NK-92 (cell line): Measurements from ENCODE around the gene SLIT1.

ENCODE experiments used
- DNase-seq: peaks from one replicate; lab custom pipeline; 2025; ENCODE audit not compliant: unreplicated experiment; lab: John Stamatoyannopoulos, UW

SLIT1 gene

DNA sequence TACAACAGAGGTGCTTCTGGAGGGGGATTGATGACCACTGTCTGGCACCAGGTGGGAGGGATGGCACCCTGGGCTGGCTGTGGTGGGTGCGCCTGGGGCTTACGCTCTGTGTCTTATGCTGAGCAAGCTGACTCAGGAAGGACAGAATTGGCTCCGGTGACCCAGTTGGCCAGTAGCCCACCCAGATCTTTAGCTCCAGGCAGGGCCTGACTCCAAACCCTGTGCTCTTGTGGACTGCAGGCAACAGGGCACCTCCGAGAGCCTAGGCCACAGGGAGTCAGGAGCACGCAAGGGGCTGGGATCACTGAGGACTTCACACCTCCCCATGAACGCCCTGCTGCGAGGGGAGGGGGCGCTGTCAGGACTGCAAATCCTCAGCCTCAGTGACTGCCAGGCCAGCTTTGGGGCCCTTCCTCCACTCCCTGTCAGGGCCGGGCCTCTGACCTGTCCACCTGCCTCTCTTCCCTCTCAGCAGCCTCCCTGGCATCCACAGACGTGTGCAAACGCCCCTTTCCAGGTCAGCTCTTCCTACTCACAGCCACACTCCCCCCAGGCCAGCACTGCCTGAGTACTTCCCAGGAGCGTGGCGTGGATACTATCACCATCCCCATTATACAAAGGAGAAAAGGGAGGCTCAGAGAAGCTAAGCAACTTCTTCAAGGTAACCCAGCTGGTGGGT is 118.7 kb downstream of the SLIT1 start:
- no peak for DNase-seq

DNA sequence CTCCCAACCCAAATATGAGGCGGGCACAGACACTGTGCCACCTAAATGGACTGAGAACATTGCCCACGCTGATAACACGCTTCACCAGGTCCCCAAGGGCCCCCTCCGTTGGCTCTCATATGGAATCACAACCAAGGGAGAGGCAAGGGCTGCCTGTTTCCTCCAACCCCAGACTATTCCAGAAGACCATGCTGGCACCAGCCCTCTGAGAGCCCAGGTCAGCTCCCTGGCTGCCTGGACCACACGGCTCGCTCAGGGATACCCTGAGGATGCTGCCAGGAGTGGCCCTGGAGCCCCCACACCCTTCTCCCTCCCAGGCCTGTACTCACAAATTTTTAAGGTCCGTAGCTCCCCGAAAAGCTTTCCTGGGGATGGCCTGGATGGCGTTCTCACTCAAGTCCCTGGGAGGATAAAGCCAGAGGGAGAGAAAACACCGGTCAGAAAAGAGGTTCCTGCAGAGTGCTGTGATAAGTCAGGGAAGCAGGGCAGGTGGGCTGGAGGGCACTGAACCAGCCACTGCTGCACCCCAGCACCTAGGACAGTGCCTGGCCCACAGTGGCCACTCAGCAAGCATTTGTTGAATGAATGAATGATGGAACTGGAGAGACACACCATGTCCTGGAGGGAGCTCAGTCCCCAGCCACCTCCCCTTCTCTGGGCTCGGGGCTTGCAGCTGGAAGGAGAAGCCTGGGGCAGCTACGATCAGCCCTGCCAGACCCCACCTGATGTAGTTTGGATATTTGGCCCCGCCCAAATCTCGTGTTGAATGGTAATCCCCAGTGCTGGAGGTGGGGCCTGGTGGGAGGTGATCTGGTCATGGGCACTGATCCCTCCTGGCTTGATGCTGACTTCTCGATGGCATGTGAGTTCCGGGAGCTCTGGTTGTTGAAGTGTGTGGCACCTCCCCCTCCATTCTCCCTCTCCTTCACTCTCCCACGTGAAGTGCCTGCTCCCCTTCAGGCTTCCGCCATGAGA is 119.8 kb downstream of the SLIT1 start:
- no peak for DNase-seq

DNA sequence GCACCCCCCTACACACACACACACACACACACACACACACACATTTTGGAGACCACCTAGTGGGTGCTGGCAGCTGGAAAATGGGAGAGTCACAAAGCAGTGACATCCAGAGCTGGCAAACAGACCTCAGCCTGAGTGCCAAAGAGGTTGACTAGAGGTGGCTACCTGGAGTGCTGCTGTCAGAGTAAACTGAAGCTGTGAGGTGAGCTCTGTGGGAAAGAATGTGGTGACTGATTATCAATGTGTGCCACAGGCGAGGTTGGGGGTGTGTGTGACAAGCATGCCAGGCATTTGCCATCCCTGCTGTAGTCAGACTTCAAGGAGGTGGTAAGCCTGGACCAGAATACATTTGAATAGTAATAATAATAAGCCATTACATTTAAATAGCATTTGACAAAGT is 120.6 kb downstream of the SLIT1 start:
- DNase-seq = no peak

GRCh38 chr10:97063983-97064837 is 121.5 kb downstream of the SLIT1 start:
- no peak for DNase-seq

DNA sequence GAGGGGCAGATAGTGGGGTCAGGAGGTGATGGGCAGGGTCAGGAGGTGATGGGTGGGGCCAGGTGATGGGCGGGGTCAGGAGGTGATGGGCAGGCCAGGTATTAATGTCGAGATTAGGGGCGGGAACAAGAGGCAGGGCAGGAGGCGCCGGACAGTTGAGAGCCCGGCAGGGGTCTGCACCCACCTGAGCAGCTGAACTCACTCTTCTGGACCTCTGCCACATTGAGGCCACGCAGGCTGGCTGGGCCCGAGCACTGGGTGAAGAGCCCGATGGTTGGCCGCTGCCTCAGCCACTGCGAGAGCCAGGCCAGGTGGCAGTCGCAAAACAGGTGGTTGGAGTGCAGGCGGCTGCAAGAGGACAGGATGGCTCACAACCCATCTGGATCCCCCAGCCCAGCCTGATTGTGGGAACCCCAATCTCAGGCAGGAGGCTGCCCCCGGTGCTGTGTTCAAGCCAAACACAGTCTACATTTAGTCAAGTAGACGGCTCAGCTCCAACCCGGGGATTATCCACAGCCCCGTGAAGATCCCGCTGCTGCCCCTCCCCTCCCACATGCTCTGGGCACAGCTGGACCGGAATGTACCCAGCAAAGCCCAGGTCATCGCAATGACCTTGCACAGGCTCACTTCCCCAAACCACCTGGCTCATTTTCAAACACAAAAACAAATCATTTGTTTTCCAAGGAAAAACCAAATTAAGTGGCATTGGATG is 122.3 kb downstream of the SLIT1 start:
- DNase-seq = no peak

DNA sequence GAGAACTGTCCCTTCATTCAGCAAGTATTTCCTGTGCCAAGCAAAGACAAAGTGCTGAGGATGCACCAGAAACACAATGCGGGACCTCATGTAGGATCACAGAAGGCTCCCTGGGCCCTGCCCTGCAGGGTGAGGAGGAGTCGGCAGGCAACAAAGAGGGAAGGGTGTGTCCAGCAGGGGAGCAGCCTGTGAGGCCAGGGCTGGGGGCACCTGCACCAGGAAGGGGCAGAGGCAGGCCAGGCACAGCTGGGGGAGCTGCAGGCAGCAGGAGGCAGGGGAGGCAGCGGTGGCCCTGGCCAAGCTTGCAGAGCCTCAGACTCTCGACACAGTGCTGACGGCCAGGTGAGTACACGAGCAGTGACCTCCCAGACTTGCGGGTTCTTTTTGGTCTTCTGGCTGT is 123.3 kb downstream of the SLIT1 start:
- no peak for DNase-seq

DNA sequence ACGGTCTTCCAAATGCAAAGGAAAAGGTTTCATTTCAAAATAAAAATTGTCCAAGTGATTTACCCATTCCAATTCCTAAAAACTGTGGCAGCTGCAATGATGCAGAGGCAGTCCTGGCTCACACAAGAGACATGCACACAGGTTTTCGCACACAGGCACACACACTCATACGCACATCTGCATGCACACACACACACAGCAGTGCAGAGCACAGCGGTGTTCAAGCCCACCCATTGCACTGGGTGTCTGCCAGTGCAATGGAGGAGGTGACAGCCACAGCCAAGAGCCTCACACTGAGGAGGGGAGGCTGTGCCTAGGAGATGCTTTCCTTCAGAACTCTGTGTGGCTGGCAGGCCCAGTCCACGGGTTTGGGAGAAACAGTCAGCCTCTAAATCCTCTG is 123.7 kb downstream of the SLIT1 start:
- no peak for DNase-seq

GRCh38 chr10:97061423-97061822 is 124.3 kb downstream of the SLIT1 start:
- no peak for DNase-seq

- DNase-seq = no peak
Observed at GRCh38 chr10:97060441-97061084, 125.2 kb downstream of the SLIT1 start.

DNA sequence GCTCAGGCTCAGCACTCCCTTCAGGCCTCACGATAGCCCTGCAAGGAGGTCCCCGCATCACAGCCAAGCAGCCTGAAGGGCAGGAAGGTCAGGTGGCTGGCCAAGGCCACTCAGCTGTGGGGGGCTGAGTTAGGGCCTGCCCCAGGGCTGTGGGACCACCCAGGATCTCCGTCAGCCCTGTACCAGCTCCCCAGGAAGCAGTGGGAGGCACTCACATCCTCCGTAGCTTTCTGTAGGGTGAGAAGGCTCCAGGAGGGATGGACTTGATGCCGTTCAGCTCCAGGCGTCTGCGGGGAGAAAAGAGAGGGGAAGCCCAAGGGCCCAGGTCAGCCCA is 125.9 kb downstream of the SLIT1 start:
- no peak for DNase-seq

DNA sequence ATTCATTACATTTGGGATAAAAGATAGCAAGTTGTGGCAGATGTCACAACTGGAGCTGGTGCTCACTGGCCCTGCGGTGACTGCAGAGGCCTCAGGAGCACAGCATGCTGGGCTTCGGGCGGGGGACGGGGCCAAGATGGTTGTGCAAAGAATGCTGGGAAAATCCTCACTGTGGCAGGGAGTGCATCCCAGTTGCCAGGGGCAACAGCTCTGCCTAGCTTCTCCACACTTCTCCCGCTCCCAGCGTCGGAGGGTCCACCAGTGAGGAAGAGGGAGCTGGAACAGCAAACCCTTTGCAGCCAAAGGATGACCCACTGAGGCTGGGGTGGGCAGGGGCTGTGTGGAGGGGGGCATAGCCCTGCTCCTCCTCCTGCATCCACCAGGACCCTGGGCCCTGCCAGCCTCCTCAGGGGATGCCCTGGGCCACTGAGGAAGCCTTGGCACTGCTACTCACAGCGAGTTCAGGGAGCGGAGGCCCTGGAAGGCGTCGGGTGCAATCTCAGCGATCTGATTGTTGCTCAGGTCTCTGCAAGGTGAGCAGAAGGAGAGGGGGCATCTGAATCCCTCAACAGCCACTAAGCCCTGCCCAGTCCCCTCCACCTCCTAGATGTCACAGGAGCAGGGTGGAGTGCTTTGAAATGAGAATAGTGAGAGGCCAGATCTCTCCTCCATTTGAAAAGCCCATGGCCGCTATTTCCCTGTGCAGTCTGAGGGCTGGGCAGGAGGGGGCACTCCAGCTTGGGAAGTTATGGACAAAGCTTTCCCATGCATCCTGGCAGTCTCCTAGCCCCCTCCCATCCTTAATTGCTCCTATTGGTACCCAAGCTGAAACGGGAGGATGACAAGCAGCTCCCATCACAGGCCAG is 126.5 kb downstream of the SLIT1 start:
- no peak for DNase-seq

GRCh38 chr10:97058521-97058920 is 127.2 kb downstream of the SLIT1 start:
- DNase-seq = no peak

DNA sequence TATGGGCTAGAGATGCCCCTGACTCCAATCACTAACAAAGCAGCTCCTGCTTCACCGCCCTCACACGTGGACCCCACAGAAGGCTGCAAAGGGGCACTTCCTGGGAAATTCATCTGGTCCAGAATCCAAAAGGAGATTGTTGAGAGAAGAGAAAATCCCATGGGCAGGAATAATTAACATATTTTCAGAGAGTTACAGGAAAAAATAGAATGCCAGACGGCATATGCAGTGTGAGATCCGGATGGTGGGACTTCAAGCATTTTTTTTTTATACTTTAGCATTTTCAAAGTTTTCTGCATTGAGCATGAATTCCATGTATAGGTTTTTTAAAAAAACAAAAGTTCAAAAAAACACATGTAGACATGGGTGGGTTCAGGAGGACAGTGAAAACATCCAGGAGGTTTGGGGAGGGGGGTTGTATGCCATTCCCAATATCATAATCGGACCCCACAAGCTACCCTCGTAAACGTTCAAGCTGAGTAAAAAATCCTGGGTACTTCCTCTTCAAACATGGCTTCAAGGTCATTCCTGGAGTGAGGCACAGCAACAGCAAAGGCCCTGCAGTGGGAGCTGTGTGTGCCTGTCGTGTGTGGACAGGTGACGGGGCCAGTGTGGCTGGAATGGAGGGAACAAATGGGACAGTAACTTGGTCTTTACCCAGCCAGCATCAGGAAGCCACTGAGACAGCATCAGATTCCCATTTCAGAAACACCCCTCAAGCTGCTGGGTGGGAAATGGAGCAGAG is 128.1 kb downstream of the SLIT1 start:
- no peak for DNase-seq

DNA sequence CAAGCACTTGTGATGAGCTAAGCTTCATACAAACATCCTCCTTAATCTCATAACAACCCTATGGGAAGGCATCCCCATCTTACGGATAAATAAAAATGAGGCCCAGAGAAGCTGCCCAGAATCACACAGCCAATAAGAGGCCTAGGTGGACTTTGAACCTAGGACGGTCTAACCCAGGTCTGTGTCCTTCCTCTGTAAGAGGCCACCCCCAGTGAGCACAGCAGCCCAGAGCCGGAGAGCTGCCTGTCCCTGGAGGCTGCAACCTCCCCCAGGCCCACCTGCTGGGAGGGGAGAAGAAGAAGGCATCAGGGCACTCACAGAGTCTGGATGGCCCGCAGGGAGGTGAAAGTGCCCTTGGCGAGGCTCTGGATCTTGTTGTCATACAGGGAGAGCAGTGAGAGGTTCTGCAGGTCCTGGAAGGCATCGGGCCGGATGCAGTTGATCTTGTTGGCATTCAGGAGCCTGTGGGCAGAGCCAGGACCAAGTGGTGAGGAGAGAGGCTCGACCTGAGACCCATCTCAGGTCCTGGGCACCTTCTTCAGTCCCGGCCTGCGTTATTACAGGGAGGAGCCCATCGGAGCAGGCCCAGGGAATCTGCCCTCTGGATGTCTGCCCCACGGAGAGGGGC is 129.6 kb downstream of the SLIT1 start:
- DNase-seq = no peak

GRCh38 chr10:97053276-97053675 is 132.5 kb downstream of the SLIT1 start:
- DNase-seq = no peak

DNA sequence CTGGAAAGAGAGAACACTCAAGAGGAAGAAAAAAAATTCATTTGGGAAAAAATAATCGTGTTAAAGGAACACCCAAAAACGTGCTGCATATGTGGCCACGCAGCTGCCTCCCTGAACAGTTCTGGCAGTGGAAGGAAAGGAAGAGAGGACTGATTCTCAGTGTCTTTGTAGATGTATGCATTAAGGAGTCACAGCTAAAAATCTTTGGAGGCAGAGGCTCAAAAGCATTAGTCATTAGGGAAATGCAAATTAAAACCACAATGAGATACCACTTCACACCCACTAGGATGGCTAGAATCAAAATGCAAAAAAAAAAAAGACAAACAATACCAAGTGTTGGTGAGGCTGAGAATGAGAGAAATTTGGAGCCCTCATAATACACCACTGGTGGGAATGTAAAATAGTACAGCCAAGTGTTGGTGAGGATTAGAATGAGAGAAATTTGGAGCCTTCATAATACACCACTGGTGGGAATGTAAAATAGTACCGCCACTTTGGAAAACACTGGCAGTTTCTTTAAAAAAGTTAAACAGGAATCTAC is 134.7 kb downstream of the SLIT1 start:
- no peak for DNase-seq

DNA sequence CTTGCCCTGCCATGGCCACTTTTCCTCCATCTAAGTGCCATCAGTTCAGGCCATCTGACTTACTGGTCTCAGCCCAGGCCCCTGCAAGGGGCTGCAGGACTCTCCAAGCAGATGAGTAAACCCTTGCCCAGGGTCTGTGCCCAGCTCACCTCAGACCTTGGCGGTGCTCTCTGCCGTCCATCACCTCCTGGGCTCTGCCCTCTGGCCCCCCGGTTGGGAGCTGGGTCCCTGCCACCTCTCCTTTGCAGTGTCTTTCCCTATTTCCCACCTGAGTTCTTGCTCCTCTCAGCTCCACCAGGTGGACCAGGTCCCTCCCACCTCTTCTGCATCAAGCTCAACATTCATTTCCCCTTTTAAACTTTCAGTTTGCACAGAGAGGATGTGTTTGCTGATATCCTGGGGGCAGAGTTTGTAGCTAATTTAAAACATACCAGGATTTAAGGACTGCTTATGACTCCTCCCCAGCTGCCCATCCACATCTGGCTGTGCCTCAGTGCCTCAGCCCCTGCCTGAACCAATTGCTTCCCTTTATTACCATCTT is 135.5 kb downstream of the SLIT1 start:
- DNase-seq = no peak

DNA sequence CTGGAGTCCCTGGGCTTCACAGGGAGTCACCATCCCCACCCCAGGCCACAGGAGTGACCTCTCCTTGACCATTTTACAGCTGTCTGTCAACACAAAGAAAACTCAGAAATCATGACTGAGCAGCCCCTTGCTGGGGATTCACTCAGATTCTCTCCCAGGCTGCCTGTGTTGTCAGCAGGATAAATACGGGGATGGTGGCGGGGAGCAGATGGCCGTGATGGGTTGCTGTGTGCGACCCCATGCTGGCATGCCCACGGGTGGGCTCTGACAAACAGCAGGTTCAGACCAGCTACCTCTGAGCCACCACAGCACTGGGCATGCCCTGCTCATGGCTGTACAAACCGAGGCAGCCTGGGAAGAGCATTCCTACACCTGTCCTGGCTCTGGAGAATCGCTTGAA is 136.1 kb downstream of the SLIT1 start:
- no peak for DNase-seq
